ENCODE data around the gene MAPK14.
A peak's percentile ranks its signal among the peaks of the same experiment; 100 is the strongest.

MAPK14 gene

DNA sequence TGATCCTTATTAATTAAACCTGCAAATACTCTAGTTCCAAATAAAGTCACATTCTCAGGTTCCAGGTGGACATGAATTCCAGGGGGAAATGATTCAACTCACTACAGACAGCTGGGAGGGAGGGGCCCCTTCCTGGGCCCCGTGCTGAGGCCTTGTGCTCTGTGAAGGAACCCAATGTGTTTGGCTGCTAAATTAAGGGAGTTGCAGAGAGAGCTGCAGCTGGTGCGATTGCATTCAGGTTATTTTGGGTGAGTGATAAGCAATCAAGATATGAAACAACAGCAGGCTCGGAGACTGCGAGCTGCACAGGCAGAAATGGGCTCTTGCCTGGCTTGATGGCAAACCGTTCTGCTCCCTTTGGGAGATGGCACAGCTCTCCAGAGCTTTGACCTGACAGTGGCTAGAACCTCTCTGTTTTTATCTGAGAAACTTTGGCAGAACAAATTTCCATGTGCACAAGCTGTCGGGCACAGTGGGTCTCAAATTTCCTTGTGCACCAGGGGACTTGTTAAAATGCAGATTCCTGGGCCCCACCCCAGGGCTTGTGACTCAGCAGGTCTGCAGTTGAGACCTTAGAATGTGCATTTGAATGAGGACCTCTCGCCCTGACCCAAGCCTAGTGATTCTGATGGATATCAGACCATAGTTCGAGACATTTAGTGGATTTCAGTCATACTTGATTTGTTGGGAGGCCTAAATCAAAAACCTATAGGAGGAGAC, 112.5 kb downstream of the MAPK14 start:
- DNase-seq, result no peak

DNA sequence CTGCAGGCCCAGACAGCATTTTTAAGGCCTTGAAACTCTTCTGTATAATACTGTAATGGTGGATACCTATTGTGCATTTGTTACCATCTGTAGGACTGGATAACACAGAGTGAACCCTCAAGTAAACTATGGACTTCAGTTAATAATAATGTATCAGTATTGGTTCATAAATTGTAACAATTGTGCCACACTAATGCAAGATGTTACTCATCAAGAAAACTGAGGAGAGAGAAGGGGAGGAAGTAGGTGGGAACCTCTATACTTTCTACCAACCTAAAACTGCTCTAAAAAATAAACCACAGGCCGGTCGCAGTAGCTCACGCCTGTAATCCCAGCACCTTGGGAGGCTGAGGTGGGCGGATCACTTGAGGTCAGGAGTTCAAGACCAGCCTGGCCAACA, 113.5 kb downstream of the MAPK14 start:
- no peak for DNase-seq

DNA sequence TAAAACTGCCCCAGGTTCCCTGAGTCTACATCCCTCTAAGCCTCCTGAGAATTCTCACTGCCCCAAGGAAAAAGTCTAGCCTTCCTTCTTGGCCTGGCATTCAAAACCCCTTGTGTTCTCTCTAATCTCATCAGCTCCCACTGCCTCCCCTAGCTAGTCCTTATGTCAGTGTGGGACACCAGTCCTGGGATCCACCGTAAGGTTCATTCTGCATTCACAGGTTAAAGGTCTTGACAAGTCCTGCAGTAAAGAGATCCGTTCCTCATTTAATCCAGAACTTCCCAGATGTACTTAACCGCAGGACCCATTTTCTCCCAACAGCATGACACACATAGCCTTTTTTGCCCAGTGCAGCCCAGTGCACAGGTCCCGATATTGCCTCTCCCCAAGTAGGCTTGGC, 114.4 kb downstream of the MAPK14 start:
- no peak for DNase-seq

DNA sequence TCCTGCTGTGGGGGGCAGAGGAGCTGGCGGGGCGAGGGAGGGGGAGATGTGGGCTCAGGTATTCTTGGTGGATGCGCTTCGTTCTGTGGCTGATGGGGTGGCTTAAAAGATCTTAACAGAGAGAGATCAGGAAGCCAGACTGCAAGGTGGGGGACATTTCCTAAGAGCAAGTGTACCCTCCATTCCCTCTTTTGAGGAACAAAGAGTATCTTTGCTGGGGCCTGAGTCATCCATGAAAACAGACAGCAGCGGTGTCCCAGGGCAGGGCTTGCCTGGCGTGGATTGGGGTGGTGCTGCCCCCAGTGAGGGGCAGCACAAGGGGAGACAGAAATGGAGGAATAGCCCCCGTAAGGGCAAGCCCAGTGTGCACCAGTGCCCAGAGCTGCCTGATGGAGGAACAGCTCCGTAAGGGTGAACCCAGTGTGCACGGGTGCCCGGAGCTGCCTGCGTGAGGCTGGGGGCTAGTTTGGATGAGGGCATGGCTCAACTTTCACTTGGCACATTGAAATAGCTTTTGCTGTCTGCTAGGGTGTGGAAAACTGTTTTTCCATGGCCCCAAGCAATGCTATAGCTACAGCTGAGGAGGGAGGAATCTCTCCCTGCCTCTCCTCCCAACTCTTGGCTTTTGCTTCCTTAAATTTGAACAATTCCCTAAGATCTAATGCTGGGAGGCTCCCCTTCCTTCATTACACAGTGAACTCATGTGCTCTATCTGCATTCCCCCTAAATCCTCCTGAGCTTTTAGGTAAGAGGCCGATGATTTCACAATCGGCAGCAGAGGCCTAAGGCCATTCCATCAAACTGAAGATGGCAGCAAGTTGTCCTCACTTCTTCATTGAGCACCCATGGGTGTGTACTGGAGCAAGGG, 115.6 kb downstream of the MAPK14 start:
- no peak for DNase-seq

DNA sequence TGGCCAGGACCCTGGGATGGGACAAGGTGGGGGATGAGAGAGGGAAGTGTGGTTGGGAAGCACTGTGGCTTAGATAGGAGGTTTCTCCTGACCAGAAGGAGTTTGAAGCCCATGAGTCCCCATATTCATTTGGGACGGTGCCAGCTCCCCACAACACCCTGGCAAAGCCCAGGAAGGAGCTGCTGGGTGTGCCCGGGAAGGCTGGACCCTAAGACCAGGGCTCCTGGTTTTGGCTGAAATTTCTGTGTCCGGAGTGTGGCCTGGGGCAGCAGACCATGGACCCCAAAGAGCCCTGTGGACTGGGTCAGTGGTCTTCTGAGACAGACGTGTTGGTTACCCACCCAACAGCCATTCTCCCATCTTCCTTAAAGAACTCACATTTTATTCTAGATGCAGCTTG, 117.9 kb downstream of the MAPK14 start:
- DNase-seq, result no peak

DNA sequence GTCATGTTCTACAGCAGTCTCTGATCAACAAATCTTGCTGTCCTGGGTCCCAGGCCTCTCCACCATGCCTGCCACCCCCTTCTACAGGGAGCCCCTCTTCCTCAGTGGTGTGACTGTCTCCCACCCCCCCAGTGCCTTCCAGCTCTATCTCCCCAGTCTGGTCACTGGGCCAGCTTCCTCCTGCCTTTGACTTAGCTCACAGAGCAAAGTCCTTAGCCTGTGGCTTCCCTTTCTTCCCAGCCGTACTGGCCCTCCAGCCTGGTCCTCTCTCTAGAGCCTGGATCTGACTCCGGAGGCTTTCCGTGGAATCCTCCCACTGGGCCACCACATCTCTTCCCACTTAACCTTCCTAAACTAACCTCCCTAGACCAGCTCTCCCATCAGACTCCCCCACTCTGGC, 119.7 kb downstream of the MAPK14 start:
- no peak for DNase-seq

DNA sequence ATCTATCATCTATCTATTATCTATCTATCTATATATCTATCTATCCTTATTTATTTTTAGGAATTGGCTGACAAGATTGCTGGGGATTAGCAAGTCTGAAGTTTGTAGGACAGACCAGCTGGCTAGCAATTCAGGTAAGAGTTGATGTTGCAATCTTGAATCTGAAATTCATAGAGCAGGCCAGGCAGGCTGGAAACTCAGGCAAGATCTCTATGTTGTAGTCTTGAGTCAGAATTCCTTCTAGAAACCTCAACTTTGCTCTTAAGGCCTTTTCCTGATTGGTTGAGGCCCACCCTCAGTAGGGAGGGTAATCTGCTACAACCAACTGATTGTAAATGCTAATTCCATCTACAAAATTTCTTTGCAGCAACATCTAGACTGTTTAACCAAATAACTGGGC, 121.9 kb downstream of the MAPK14 start:
- DNase-seq, result no peak

DNA sequence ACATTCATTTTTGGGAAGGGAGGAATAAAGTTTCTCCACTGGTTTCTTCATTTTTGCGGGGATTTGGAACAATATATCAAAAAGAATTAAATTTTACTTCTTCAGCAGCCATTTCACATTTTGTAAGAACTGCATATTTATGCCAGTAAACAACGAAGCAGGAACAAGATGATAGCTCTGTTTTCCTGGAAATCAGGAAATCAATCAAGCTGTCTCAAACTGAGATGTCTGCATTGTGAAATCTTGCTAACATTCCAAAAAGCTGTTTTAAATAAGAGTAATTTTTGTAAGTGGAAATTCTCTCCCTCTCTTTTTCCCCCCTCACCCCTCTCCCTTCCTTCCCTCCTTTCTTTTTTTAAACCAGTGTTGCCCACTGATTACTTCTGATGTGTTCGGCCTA, 122.7 kb downstream of the MAPK14 start:
- no peak for DNase-seq

DNA sequence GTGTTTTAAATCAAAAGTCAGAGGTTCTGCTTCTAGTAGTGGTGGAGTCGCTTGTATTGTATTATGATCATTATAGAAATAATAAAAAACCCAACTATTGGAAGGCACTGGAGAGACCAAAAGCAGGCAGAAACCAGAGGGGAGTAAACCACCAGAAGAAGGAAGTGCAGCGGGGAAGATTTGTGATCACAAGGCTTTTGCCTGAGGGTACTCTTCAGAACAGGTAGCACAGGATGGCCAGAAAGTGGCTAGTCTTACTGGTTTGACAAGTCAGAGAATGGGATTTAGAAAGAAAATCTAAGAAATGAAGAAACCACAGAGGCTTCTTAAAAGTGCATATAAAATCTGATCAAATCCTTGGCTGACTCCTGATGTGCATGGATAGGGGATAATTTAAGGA, 126.7 kb downstream of the MAPK14 start:
- no peak for DNase-seq

DNA sequence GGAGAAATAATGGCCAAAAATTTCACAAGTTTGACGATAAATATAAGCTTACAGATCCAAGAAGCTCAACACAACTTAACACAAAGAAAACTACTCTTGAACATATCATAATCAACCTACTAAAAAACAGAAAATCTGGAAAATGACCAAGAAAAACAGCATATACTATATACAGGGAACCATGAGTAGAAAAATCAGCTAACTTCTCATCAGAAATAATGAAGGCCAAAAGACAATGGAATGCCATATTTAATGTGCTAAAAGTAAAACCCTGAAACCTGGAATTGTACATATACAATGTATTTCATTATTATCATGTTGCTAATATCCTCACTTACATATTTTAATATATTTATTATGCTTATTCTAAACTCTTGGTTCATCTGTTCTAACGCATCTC, 128.1 kb downstream of the MAPK14 start:
- no peak for DNase-seq

DNA sequence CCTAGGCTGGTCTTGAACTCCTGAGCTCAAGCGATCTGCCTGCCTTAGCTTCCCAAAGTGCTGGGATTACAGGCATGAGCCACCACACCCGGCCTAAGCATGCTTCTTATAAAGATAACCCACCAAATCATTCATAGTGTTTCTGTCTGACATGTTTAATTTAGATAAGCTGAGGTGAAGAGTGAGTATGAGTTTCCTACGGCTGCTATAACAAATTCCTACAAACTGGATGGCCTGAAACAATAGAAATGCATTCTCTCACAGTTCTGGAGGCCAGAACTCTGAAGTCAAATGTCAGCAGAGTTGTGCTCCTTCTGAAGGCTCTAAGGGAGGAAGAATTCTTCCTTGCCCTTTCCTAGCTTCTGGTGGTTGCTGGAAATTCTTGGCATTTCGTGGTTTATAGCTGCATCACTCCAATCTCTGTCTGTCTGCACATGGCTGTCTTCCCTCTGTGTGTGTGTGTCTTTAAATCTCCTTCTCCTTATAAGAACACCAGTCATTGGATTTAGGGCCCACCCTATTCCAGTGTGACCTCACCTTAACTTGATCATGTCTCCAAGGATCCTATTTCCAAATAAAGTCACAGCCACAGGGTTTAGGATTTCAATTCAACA, 132.6 kb downstream of the MAPK14 start:
- DNase-seq, result peak; percentile 61
